Gastrocnemius medialis (tissue), 4 donors: ENCODE data around the gene SLC16A13. TPM values are rescaled to one million over a fixed set of nuclear protein-coding genes. Genes with fewer than 3 reads are reported as not detected.
A peak's percentile ranks its signal among the peaks of the same experiment; 100 is the strongest.

ENCODE experiments used
- ATAC-seq, 2 donors: fragments of 150-250 bp; one replicate each; pipeline ENCODE4 v1.9.1; 2016
- DNase-seq, 2 donors: peaks; one replicate each; pipeline ENCODE4 v3.0.0-alpha.2; 2019
- H3K27ac ChIP-seq, 4 donors: fragments of 200-600 bp; sonication (generic); 1 replicate in 1 of 4; 2 replicates in 3 of 4; pipeline ENCODE4 v1.5.1; 2016 to 2018; ENCODE audit warnings: mild to moderate bottlenecking in 2 of 4, moderate library complexity in 1 of 4
- H3K27me3 ChIP-seq, 3 donors: fragments of 200-600 bp; sonication (generic) in 2 of 3; 1 replicate in 1 of 3; 2 replicates in 2 of 3; pipeline versions ENCODE4 v1.5.1 to v1.6.0; 2016 to 2019; ENCODE audit warnings: mild to moderate bottlenecking in 1 of 3, moderate library complexity in 1 of 3
- H3K36me3 ChIP-seq, 2 donors: fragments of 200-600 bp; sonication (generic) in 1 of 2; one replicate each; pipeline ENCODE4 v1.5.1; 2017 to 2018
- H3K4me1 ChIP-seq, 2 donors: fragments of 200-600 bp; sonication (generic) in 1 of 2; one replicate each; pipeline ENCODE4 v1.5.1; 2016 to 2017; ENCODE audit warnings: mild to moderate bottlenecking in 2 of 2
- H3K4me3 ChIP-seq, 4 donors: fragments of 200-600 bp; sonication (generic) in 3 of 4; 1 replicate in 1 of 4; 2 replicates in 3 of 4; pipeline ENCODE4 v1.5.1; 2016 to 2019; ENCODE audit warnings: mild to moderate bottlenecking in 2 of 4
- H3K9me3 ChIP-seq, 3 donors: fragments of 200-600 bp; sonication (generic) in 2 of 3; 1 replicate in 1 of 3; 2 replicates in 2 of 3; pipeline ENCODE4 v1.5.1; 2016 to 2019
- POLR2A ChIP-seq, 2 donors: fragments of 450-650 bp; IDR thresholded peaks; one replicate each; pipeline ENCODE4 v1.6.1; 2017; ENCODE audit warnings: antibody characterized with exemption in 2 of 2, mild to moderate bottlenecking in 2 of 2, moderate library complexity in 2 of 2
- in situ Hi-C, 4 donors: fragments of 200-750 bp; cut with MboI; loops; one replicate each; pipeline versions ENCODE4 v1.15.0 to v1.8.0; 2017; ENCODE audit warnings: low sequenced_read_pairs in 4 of 4
- intact Hi-C: fragments of 100-400 bp; cut with DNase I; formaldehyde crosslinking; loops from one replicate; pipeline ENCODE4 v1.15.1; 2023; ENCODE audit warnings: low total_unique reads
- total RNA-seq, 4 donors: library from RNA; depleted of rRNA; stranded (reverse); fragments of >200 nt; gene quantifications; one replicate each; pipeline versions ENCODE4 v1.1.0 to v1.2.3, GENCODE V29; 2016
- TF ChIP-seq, protein P1 (sequence below), 5 experiments: fragments of 450-650 bp in 3 of 5; fragments of 200-600 bp in 2 of 5; sonication (generic) in 2 of 5; IDR thresholded peaks in 4 of 5; conservative IDR thresholded peaks in 1 of 5; 1 replicate in 4 of 5; 2 replicates in 1 of 5; pipeline ENCODE4 v1.5.1; 2016 to 2019; ENCODE audit warnings: antibody characterized with exemption in 5 of 5, mild to moderate bottlenecking in 3 of 5, moderate library complexity in 3 of 5

The SLC16A13 gene
- total RNA-seq, 4 donors from 2014 or later = 0.36 to 0.49 TPM; not detected in 2

DNA sequence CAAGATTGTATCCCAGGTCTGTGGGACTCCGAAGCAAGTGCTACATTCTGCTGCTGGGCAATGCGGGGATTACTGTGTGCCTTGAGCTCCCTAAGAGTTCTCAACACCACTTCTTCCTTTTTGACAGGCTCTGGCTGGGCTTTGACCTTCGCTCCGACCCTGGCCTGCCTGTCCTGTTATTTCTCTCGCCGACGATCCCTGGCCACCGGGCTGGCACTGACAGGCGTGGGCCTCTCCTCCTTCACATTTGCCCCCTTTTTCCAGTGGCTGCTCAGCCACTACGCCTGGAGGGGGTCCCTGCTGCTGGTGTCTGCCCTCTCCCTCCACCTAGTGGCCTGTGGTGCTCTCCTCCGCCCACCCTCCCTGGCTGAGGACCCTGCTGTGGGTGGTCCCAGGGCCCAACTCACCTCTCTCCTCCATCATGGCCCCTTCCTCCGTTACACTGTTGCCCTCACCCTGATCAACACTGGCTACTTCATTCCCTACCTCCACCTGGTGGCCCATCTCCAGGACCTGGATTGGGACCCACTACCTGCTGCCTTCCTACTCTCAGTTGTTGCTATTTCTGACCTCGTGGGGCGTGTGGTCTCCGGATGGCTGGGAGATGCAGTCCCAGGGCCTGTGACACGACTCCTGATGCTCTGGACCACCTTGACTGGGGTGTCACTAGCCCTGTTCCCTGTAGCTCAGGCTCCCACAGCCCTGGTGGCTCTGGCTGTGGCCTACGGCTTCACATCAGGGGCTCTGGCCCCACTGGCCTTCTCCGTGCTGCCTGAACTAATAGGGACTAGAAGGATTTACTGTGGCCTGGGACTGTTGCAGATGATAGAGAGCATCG is 2.4 kb downstream of the SLC16A13 start:
- Histone ChIP-seq H3K36me3 (no peaks in the 10 kb centered on the region), H3K9me3 (no peaks in the 10 kb centered on the region), H3K27me3 (peaks cover 18 to 34% (median 30%) of the 10 kb centered on the region in 3 donors), H3K4me3 (no peak overlapping the region), H3K4me1 (peaks cover 8 to 10% of the 10 kb centered on the region in 2 donors), H3K27ac (no peak overlapping the region)
- intact Hi-C loops = no loop called here
- in situ Hi-C loops = loop anchor here in 1 of 4 donors (25.0 kb wide), 1 partner anchor 299 kb away; the partner anchor contains the start of genes ACAP1 and NEURL4
- no peak for DNase-seq
- TF ChIP-seq, protein P1, sequence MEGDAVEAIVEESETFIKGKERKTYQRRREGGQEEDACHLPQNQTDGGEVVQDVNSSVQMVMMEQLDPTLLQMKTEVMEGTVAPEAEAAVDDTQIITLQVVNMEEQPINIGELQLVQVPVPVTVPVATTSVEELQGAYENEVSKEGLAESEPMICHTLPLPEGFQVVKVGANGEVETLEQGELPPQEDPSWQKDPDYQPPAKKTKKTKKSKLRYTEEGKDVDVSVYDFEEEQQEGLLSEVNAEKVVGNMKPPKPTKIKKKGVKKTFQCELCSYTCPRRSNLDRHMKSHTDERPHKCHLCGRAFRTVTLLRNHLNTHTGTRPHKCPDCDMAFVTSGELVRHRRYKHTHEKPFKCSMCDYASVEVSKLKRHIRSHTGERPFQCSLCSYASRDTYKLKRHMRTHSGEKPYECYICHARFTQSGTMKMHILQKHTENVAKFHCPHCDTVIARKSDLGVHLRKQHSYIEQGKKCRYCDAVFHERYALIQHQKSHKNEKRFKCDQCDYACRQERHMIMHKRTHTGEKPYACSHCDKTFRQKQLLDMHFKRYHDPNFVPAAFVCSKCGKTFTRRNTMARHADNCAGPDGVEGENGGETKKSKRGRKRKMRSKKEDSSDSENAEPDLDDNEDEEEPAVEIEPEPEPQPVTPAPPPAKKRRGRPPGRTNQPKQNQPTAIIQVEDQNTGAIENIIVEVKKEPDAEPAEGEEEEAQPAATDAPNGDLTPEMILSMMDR (IDR thresholded peaks at IDR 0.05 in 4 of 5, conservative IDR thresholded peaks at IDR 0.05 in 1 of 5) = no peak
- TF ChIP-seq POLR2A (IDR thresholded peaks at IDR 0.05) = no peak
- no peak for ATAC-seq

DNA sequence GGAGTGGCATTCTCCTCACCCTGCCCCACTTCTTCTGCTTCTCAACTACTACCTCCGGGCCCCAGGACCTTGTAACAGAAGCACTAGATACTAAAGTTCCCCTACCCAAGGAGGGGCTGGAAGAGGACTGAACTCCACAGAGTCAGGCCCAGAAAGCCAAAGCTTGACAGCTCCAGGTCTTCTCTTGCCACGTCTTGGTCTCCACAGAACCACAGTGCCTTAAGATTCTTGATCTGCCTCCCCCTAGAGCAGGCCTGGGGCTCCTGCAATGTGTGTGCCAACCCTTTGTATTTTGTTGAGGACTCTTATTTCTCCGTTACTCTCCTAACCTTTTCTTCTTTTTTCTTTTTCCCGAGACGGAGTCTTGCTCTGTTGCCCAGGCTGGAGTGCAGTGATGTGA is 4.0 kb downstream of the SLC16A13 start:
- in situ Hi-C loops (loop anchor here in 1 of 4 donors (25.0 kb wide), 1 partner anchor 297 kb away; the partner anchor contains the start of genes ACAP1 and NEURL4), intact Hi-C loops (loop anchor here (10.0 kb wide), 1 partner anchor 305 kb away; no protein-coding TSS in a partner anchor)
- peaks cover 28 to 46% (median 45%) of the 10 kb centered on the region in 3 donors for H3K27me3 ChIP-seq
- H3K4me1 ChIP-seq = peaks cover 16% of the 10 kb centered on the region in 2 donors
- no peak for TF ChIP-seq POLR2A (IDR thresholded peaks at IDR 0.05)
- TF ChIP-seq, protein P1 (IDR thresholded peaks at IDR 0.05 in 4 of 5, conservative IDR thresholded peaks at IDR 0.05 in 1 of 5) = no peak
- no peak for ATAC-seq
- no peak for DNase-seq
- H3K36me3 ChIP-seq = no peaks in the 10 kb centered on the region
- H3K27ac ChIP-seq = no peak overlapping the region
- no peaks in the 10 kb centered on the region for H3K9me3 ChIP-seq
- no peak overlapping the region for H3K4me3 ChIP-seq

DNA sequence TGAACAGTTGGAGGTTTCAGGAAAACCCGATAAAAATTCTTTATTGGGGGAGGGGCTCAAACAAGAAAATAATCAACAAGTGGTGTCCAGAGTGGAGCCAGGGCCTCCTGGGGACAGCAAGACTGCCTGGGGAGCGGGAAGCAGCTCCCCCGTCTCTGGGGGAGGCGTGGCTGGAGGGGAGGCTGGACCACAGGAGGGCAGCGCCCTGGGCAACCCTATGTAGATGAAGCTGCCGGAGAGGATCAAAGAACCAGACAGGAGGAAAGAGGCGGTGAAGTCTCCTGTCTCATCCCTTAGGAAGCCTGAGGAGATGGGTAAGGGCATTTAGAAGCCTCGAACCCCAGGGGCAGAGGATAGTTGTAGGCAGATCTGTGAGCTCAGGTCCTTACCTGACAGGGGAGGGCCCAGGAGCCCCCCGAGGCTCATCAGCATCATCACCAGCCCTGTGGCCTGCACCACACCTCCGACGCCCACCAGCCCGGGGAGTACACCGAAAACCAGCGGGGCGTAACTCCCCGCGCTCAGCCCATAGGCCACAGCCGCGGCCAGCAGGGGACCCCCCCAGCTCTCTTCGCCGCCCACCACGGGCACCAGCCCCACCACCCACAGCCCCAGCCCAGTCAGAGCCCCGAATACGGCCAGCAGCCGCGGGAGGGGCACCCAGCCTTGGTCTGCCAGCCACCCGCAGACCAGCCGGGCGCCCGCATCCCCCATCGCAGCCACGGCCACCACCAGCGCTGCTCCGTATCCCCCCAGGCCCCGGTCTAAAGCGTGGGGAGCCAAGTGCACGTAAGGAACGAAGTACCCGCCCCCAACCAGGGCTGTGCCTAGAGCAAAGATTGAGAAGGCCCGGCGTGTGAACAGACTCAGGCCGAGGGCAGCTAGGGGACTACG is 6.0 kb downstream of the SLC16A13 start:
- peak overlapping the region in 1 of 4 donors; percentile 28 for H3K27ac ChIP-seq

More for the DNA sequence above, 6.0 kb downstream of the SLC16A13 start:
- intact Hi-C loops (loop anchor here (10.0 kb wide), 1 partner anchor 303 kb away; no protein-coding TSS in a partner anchor), in situ Hi-C loops (loop anchor here in 1 of 4 donors (25.0 kb wide), 1 partner anchor 295 kb away; the partner anchor contains the start of genes ACAP1 and NEURL4)
- ATAC-seq = no peak
- peak overlapping the region in 1 of 4 donors; percentile 55 for H3K4me3 ChIP-seq
- no peaks in the 10 kb centered on the region for H3K36me3 ChIP-seq
- TF ChIP-seq POLR2A (IDR thresholded peaks at IDR 0.05) = no peak
- TF ChIP-seq, protein P1 (IDR thresholded peaks at IDR 0.05 in 4 of 5, conservative IDR thresholded peaks at IDR 0.05 in 1 of 5) = no peak
- no peaks in the 10 kb centered on the region for H3K9me3 ChIP-seq
- H3K4me1 ChIP-seq = peaks cover 10 to 12% of the 10 kb centered on the region in 2 donors
- DNase-seq = no peak
- peaks cover 21 to 30% (median 29%) of the 10 kb centered on the region in 3 donors for H3K27me3 ChIP-seq
